ENCODE data around the gene ATP9B. TPM values are rescaled to one million over a fixed set of nuclear protein-coding genes. Genes with fewer than 3 reads are reported as not detected.

The ATP9B gene
- total RNA-seq, 6 experiments from 2014 or later = 13.6 to 25.7 (median 14.5) TPM

DNA sequence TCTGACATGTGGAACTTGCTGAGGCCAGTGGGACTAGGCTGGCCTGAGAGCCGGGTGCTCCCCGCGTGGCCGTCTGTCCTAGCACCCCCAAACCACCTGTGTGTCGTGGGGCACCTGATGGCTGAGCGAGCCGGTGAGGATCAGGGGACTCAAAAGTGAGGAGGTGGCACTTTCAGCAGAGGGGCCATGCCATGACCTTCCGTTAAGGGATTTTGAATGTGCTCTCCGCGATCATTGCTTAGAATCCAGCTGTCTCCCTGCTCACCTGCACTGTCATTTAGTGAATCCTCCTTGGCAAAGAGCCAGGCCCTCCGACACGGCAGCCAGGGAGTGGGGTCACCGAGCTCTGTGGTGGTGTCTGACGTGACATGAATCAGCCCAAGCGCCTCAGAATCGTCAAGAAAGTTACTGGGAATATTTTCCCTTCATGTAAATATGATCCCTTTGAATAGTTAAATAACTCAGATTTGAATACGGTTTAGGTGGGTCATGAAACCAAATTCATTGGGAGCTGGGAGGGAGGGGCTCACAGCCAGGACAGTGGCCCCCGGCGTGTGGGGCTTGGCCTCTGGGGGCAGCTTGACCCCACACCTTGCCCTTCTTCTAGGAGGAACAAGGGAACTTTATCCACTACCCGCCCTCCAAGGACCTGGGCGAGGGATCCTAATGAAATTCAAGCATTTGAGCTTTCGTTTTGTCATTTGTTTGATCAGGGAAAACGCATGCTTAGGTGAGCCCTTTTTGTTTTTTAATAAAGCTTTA is 336.0 kb downstream of the ATP9B start:
- Histone ChIP-seq H3K27ac (peak overlapping the region in 2 of 3 donors; percentile 54 to 84), H3K36me3 (no peaks in the 10 kb centered on the region), H3K4me1 (no peaks in the 10 kb centered on the region), H3K4me3 (no peak overlapping the region), H3K9me3 (no peaks in the 10 kb centered on the region), H3K27me3 (no peaks in the 10 kb centered on the region)
- TF ChIP-seq, protein P1, sequence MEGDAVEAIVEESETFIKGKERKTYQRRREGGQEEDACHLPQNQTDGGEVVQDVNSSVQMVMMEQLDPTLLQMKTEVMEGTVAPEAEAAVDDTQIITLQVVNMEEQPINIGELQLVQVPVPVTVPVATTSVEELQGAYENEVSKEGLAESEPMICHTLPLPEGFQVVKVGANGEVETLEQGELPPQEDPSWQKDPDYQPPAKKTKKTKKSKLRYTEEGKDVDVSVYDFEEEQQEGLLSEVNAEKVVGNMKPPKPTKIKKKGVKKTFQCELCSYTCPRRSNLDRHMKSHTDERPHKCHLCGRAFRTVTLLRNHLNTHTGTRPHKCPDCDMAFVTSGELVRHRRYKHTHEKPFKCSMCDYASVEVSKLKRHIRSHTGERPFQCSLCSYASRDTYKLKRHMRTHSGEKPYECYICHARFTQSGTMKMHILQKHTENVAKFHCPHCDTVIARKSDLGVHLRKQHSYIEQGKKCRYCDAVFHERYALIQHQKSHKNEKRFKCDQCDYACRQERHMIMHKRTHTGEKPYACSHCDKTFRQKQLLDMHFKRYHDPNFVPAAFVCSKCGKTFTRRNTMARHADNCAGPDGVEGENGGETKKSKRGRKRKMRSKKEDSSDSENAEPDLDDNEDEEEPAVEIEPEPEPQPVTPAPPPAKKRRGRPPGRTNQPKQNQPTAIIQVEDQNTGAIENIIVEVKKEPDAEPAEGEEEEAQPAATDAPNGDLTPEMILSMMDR (IDR thresholded peaks at IDR 0.05) = no peak
- no peak for TF ChIP-seq POLR2A (IDR thresholded peaks at IDR 0.05)
- intact Hi-C loops (cut with DNase I) = no loop called here
- ATAC-seq = no peak
- peak in 2 of 3 donors; percentile 16 to 36 for DNase-seq
- WGBS (ENCODE audit: insufficient coverage, low coverage, low lambda C conversion rate, missing lambda C conversion rate) = 74% methylated on average over 13 of the region's 23 CpGs

DNA sequence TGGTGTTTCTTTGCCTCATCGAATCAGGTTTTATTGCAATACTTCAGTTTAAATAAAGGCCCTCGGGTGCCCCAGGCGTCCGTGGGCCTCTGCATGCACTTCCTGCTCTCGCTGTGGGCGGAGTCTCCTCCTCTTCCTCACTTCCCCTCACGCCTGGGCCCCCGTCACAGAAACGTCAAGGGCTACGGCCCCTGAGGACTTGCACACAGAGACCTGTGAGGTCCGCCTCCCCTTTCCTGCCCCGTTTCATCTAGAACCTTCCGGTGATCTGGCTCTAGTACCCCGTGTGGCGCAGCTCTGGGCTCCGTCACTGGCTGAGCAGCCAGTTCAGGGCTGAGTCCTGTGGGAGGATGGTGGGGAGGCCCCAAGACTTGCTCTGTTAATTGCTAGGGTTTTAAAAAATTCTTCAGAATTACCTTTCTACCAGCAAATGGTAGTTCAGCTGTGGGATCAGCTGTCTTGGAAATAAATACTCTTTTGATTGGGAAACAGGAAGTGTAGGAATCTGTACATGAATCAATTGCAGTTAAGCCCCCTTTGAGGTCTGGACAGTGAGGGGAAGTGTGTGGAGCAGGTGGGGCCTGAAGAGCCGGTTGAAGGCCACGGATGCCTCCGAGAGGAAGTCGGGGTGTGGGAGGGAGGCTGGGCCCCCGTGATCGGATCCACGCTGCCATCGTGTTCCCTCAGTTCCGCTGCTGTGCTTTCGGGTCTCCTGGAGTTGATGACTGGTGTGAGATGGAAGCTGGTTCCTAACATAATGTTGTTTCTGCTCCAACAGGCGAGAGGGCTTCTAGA is 336.8 kb downstream of the ATP9B start:
- H3K9me3 ChIP-seq = no peaks in the 10 kb centered on the region
- peak in 2 of 3 donors; percentile 79 for DNase-seq
- H3K4me3 ChIP-seq = no peak overlapping the region
- no peaks in the 10 kb centered on the region for H3K4me1 ChIP-seq
- peak; percentile 58 to 75 (median 66) for ATAC-seq
- no peaks in the 10 kb centered on the region for H3K27me3 ChIP-seq
- no peaks in the 10 kb centered on the region for H3K36me3 ChIP-seq
- peak overlapping the region in 2 of 3 donors; percentile 54 to 84 for H3K27ac ChIP-seq
- WGBS (ENCODE audit: insufficient coverage, low coverage, low lambda C conversion rate, missing lambda C conversion rate) = 43% methylated on average over 7 of the region's 27 CpGs
- intact Hi-C loops (cut with DNase I) = no loop called here
- no peak for TF ChIP-seq POLR2A (IDR thresholded peaks at IDR 0.05)
- TF ChIP-seq, protein P1 (IDR thresholded peaks at IDR 0.05) = no peak

DNA sequence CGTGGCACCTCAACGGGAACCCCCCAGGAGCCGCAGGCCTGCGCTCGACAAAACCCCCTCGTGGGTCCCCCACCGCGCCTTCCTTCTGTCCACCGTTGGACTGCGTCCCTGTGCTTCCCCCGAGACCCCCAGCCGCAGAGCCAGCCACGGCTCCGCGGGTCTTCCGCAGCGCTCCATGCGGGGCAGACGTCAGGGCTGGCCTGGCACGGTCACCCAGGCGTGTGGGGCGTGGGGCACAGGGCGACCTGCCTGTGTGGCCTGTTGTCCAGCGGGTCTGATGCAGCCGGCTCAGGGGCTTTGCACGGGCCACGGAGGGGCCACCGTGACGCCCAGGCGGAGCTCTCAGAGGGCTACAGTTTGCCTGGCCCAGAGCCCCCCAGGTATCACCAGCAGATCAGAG is 337.5 kb downstream of the ATP9B start:
- peak in 2 of 3 donors; percentile 30 to 60 for DNase-seq
- Histone ChIP-seq H3K27ac (peak overlapping the region in 1 of 3 donors; percentile 54), H3K4me3 (no peak overlapping the region), H3K27me3 (no peaks in the 10 kb centered on the region), H3K4me1 (no peaks in the 10 kb centered on the region), H3K36me3 (no peaks in the 10 kb centered on the region), H3K9me3 (no peaks in the 10 kb centered on the region)
- TF ChIP-seq, protein P1 (IDR thresholded peaks at IDR 0.05) = no peak
- TF ChIP-seq POLR2A (IDR thresholded peaks at IDR 0.05) = no peak
- intact Hi-C loops (cut with DNase I) = no loop called here
- no peak for ATAC-seq
- WGBS (ENCODE audit: insufficient coverage, low coverage, low lambda C conversion rate, missing lambda C conversion rate) = 80% methylated on average over 2 of the region's 30 CpGs

DNA sequence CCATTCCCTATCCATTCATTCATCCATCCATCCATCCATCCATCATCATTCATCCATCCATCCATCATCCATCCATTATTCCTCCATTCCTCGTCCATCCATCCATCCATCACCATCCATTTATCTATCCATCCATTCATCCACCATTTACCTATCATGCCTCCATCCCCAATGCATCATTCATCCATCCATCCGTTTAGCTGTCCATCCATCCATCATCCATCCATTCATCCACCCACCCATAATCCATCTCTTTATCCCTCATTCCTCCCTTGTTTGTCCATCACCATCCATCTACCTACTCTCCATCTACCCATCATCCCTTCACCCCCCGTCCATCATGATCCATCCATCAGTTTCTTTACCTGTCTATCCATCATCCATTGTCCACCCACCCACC is 340.1 kb downstream of the ATP9B start:
- TF ChIP-seq POLR2A (IDR thresholded peaks at IDR 0.05) = no peak
- TF ChIP-seq, protein P1 (IDR thresholded peaks at IDR 0.05) = no peak
- Histone ChIP-seq H3K4me3 (no peak overlapping the region), H3K36me3 (no peaks in the 10 kb centered on the region), H3K27ac (no peak overlapping the region), H3K9me3 (no peaks in the 10 kb centered on the region), H3K27me3 (no peaks in the 10 kb centered on the region), H3K4me1 (no peaks in the 10 kb centered on the region)
- WGBS (ENCODE audit: insufficient coverage, low coverage, low lambda C conversion rate, missing lambda C conversion rate) = 54% methylated on average over 3 of the region's 3 CpGs
- DNase-seq (no peak), ATAC-seq (no peak)
- intact Hi-C loops (cut with DNase I) = no loop called here

All from right lobe of liver (tissue), 6 donors.